SK-N-SH treated with all-trans-retinoic acid at 6 μM for 48 hours (cell line): ENCODE measurements around the gene FAM114A1.

Source experiments
- ATAC-seq: fragments of 200-7000 bp; cut with Tn5 transposase; 3 replicates; pipeline ENCODE4 v1.9.1; 2020; ENCODE audit warnings: mild to moderate bottlenecking, moderate library complexity
- BACH2 ChIP-seq: fragments of 250-450 bp; sonication (Bioruptor Pico); IDR thresholded peaks from 2 replicates; pipeline ENCODE4 v1.9.0; 2021; ENCODE audit warnings: mild to moderate bottlenecking, borderline replicate concordance
- CREB5 ChIP-seq: fragments of 250-450 bp; sonication (Bioruptor Pico); IDR thresholded peaks from 2 replicates; pipeline ENCODE4 v1.5.1; 2020; ENCODE audit warnings: low read depth, mild to moderate bottlenecking, moderate library complexity
- ESRRG ChIP-seq: fragments of 250-450 bp; sonication (Bioruptor Pico); IDR thresholded peaks from 2 replicates; pipeline ENCODE4 v1.6.1; 2021; ENCODE audit warnings: mild to moderate bottlenecking
- GLIS3 ChIP-seq: fragments of 250-450 bp; sonication (Bioruptor Pico); IDR thresholded peaks from 2 replicates; pipeline ENCODE4 v1.5.0; 2020; ENCODE audit warnings: mild to moderate bottlenecking, moderate library complexity
- ISL1 ChIP-seq: fragments of 250-450 bp; sonication (Bioruptor Pico); IDR thresholded peaks from 2 replicates; pipeline ENCODE4 v2.1.2; 2022; ENCODE audit warnings: mild to moderate bottlenecking, moderate library complexity
- OSR1 ChIP-seq: fragments of 250-450 bp; sonication (Bioruptor Pico); IDR thresholded peaks from 2 replicates; pipeline ENCODE4 v1.8.0; 2022; ENCODE audit warnings: moderate library complexity, mild to moderate bottlenecking, inconsistent platforms
- POU6F1 ChIP-seq: fragments of 250-450 bp; sonication (Bioruptor Pico); IDR thresholded peaks from 2 replicates; pipeline ENCODE4 v1.8.0; 2021; ENCODE audit warnings: low read depth, mild to moderate bottlenecking, moderate library complexity, borderline replicate concordance
- PPARA ChIP-seq: fragments of 250-450 bp; sonication (Bioruptor Pico); IDR thresholded peaks from 2 replicates; pipeline ENCODE4 v1.5.0; 2020; ENCODE audit warnings: mild to moderate bottlenecking, borderline replicate concordance
- RARB ChIP-seq: fragments of 250-450 bp; sonication (Bioruptor Pico); IDR thresholded peaks from 2 replicates; pipeline ENCODE4 v1.8.0; 2021; ENCODE audit warnings: mild to moderate bottlenecking, moderate library complexity
- SNAI2 ChIP-seq: fragments of 250-450 bp; sonication (Bioruptor Pico); IDR thresholded peaks from 2 replicates; pipeline ENCODE4 v1.5.0; 2020; ENCODE audit warnings: mild to moderate bottlenecking, moderate library complexity
- TOX ChIP-seq: fragments of 250-450 bp; sonication (Bioruptor Pico); IDR thresholded peaks from 2 replicates; pipeline ENCODE4 v1.8.0; 2021; ENCODE audit warnings: mild to moderate bottlenecking, moderate library complexity, borderline replicate concordance
- ZC3H10 ChIP-seq: fragments of 250-450 bp; sonication (Bioruptor Pico); IDR thresholded peaks from 2 replicates; pipeline ENCODE4 v1.5.1; 2021; ENCODE audit warnings: mild to moderate bottlenecking, moderate library complexity
- ZFP3 ChIP-seq: fragments of 250-450 bp; sonication (Bioruptor Pico); IDR thresholded peaks from 2 replicates; pipeline ENCODE4 v1.5.0; 2020; ENCODE audit warnings: mild to moderate bottlenecking, moderate library complexity
- ZFP30 ChIP-seq: fragments of 450-650 bp; formaldehyde crosslinking; IDR thresholded peaks from 2 replicates; pipeline ENCODE4 v1.5.0; 2022; ENCODE audit warnings: mild to moderate bottlenecking, moderate library complexity
- ZNF565 ChIP-seq: fragments of 450-650 bp; formaldehyde crosslinking; conservative IDR thresholded peaks from 2 replicates; pipeline ENCODE4 v1.5.0; 2020; ENCODE audit warnings: low read depth, mild to moderate bottlenecking, moderate library complexity
- ZNF70 ChIP-seq: fragments of 450-650 bp; formaldehyde crosslinking; IDR thresholded peaks from 2 replicates; pipeline ENCODE4 v1.5.0; 2020; ENCODE audit warnings: mild to moderate bottlenecking, moderate library complexity
- TF ChIP-seq, protein P1 (sequence below): fragments of 250-450 bp; sonication (Bioruptor Pico); IDR thresholded peaks from 2 replicates; pipeline ENCODE4 v1.5.0; 2020; ENCODE audit warnings: mild to moderate bottlenecking, moderate library complexity
- TF ChIP-seq, protein P2 (sequence below): fragments of 250-450 bp; sonication (Bioruptor Pico); IDR thresholded peaks from 2 replicates; pipeline ENCODE4 v1.5.1; 2021; ENCODE audit warnings: mild to moderate bottlenecking, moderate library complexity

The FAM114A1 gene

DNA sequence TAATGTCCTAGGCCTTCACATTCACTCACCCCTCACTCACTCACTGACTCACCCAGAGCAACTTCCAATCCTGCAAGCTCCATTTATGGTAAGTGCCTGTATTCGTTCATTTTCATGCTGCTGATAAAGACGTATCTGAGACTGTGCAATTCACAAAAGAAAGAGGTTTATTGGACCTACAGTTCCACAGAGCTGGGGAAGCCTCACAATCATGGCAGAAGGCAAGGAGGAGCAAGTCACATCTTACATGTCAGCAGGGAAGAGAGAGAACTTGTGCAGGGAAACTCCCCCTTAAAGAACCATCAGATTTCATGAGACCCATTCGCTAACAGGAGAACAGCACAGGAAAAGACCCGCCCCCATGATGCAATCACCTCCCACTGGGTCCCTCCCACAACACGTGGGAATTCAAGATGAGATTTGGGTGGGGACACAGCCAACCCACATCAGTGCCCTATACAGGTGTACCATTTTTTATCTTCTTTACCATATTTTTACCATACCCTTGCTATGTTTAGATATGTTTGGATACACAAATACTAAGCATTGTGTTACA is 44.8 kb upstream of the FAM114A1 start:
- ATAC-seq, result no peak
- TF ChIP-seq ZNF70 (CRISPR knock-in tag) (no peak), ZFP3 (CRISPR knock-in tag) (no peak), BACH2 (no peak), ESRRG (no peak), CREB5 (no peak)

DNA sequence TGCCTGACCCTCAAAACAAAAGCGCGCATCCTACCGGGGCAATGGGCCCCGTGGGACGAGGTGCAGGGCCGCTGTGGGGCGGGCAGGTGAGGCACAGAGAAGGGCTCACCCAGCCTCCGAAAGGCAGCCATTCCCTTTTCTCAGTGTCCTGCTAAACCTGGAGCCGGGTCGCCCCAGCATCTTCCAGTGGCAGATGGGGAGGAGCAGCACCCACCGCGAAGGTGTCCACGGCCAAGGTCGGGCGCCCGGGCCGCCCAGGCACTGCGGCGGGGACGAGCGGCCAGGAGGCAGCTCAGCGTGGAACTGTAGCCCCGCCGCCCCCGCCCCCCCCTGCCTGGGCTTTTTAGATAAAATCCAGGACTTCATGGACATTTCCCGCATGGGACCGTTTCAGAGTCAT is 43.8 kb upstream of the FAM114A1 start:
- no peak for TF ChIP-seq OSR1 (CRISPR knock-in tag)
- no peak for TF ChIP-seq ZFP30 (CRISPR knock-in tag)
- no peak for TF ChIP-seq POU6F1
- no peak for TF ChIP-seq ESRRG
- TF ChIP-seq ISL1 (CRISPR knock-in tag), result no peak
- TF ChIP-seq BACH2, result no peak
- no peak for TF ChIP-seq TOX (CRISPR knock-in tag)
- ATAC-seq, result no peak

DNA sequence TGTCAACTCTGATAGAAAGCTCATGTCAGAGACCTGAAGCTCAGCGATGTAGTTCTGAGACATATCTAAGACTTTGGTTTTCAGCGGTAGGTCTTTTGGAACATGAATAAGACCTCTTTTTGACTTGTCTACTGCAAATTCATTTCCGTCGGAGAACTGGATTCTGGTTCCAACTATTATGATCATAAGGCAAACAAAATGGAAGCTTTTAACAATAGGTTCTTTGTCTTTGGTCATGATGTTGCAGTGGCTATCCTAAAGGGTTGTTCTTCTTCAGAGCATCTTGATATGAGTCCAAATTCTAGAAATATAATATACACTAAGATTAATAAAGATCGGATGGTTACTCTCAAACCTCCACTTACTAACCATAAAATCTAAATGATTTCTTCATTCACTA is 38.4 kb upstream of the FAM114A1 start:
- TF ChIP-seq ZFP3 (CRISPR knock-in tag) (no peak), PPARA (CRISPR knock-in tag) (no peak), SNAI2 (no peak), ZFP30 (CRISPR knock-in tag) (no peak)
- TF ChIP-seq, protein P1, sequence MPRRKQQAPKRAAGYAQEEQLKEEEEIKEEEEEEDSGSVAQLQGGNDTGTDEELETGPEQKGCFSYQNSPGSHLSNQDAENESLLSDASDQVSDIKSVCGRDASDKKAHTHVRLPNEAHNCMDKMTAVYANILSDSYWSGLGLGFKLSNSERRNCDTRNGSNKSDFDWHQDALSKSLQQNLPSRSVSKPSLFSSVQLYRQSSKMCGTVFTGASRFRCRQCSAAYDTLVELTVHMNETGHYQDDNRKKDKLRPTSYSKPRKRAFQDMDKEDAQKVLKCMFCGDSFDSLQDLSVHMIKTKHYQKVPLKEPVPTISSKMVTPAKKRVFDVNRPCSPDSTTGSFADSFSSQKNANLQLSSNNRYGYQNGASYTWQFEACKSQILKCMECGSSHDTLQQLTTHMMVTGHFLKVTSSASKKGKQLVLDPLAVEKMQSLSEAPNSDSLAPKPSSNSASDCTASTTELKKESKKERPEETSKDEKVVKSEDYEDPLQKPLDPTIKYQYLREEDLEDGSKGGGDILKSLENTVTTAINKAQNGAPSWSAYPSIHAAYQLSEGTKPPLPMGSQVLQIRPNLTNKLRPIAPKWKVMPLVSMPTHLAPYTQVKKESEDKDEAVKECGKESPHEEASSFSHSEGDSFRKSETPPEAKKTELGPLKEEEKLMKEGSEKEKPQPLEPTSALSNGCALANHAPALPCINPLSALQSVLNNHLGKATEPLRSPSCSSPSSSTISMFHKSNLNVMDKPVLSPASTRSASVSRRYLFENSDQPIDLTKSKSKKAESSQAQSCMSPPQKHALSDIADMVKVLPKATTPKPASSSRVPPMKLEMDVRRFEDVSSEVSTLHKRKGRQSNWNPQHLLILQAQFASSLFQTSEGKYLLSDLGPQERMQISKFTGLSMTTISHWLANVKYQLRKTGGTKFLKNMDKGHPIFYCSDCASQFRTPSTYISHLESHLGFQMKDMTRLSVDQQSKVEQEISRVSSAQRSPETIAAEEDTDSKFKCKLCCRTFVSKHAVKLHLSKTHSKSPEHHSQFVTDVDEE (CRISPR knock-in tag), result no peak
- no peak for ATAC-seq

DNA sequence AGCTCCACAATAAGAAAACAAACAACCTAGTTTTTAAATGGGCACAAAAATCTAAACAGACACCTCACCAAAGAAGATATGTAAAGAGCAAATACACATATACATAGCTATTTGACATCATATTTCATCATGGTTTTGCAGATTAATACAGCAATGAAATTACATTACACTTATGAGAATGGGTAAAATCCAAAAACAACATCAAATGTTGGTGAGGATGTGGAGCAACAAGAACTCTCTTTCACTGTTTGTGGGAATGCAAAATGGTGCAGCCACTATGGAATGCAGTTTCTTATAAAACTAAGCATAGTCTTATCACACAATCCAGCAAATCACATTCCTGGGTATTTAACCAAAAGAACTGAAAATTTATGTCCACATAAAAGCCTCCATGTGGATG is 36.0 kb upstream of the FAM114A1 start:
- no peak for ATAC-seq

DNA sequence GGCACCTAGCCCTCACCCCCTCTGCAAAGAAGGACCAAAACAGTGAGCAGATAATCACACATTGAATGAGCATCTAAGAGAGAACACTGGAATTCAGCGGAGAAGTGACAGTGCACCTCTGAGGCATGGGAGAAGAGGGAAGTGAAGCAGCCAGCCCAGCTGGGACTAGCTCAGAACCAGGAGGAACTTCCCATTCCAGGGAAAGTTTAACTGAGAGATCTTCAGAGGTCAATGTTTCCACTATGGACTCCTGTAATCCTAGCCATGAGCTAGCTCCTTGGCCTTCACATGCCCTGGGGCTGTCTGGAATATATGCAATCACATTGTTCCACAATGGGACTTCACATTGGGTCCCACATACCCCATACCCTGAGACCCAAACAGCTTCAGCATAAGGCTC is 35.4 kb upstream of the FAM114A1 start:
- no peak for ATAC-seq
- TF ChIP-seq BACH2 (no peak), ZNF565 (CRISPR knock-in tag) (no peak), GLIS3 (CRISPR knock-in tag) (no peak), ZC3H10 (CRISPR knock-in tag) (no peak), OSR1 (CRISPR knock-in tag) (no peak), POU6F1 (no peak), ESRRG (no peak)
- TF ChIP-seq, protein P1 (CRISPR knock-in tag), result no peak
- TF ChIP-seq, protein P2, sequence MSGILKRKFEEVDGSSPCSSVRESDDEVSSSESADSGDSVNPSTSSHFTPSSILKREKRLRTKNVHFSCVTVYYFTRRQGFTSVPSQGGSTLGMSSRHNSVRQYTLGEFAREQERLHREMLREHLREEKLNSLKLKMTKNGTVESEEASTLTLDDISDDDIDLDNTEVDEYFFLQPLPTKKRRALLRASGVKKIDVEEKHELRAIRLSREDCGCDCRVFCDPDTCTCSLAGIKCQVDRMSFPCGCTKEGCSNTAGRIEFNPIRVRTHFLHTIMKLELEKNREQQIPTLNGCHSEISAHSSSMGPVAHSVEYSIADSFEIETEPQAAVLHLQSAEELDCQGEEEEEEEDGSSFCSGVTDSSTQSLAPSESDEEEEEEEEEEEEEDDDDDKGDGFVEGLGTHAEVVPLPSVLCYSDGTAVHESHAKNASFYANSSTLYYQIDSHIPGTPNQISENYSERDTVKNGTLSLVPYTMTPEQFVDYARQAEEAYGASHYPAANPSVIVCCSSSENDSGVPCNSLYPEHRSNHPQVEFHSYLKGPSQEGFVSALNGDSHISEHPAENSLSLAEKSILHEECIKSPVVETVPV (CRISPR knock-in tag), result no peak

More for the DNA sequence above, 36.0 kb upstream of the FAM114A1 start:
- TF ChIP-seq RARB (CRISPR knock-in tag) (no peak), POU6F1 (no peak), ZC3H10 (CRISPR knock-in tag) (no peak)
